ENCODE results near the gene REXO1.

DNA sequence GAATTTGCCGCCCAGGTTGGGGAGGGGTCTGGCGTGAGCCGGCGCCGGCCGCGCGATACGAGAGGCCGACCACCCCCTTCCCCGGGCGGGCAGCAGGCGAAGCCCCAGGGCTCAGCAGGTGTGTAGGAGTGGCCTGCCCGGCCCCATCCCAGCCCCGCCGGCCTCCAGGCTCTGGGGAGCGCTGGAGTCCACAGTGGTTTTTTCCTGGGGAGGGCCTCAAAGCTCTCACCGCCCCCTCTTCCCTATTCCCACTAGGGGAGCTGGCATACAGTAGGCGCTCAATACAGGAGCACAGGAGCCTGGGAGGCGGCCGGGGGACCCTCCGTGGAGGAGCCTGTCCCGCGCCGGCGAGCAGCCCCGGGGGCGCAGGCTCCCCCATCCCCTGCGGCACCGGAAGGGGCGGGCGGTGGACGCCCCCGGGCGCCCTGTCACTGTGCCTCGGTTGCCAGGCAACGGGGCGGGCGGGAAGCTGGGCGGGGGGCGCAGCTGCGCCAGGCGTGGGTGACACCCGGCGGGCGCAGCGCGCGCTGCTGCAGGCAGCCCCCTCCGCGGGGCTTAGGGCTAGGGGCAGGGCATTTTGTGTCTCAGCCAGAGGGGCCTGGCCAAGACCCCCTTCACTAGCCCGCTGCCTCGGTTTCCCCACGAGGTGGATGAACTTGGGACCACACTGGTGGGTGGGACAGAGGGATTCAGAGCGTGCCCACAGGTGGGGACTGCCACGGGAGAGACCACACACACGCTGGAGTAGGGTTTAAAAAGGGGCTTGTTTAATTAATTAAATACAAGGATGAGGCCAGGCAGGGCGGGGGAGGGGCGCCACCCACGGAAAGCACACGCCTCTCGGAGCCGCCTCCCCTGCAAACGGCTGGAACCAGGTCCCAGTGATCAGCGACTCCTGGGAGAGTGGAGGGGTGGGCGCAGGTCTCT, 3.6 kb upstream of the REXO1 start:
- TF ChIP-seq, protein P1, sequence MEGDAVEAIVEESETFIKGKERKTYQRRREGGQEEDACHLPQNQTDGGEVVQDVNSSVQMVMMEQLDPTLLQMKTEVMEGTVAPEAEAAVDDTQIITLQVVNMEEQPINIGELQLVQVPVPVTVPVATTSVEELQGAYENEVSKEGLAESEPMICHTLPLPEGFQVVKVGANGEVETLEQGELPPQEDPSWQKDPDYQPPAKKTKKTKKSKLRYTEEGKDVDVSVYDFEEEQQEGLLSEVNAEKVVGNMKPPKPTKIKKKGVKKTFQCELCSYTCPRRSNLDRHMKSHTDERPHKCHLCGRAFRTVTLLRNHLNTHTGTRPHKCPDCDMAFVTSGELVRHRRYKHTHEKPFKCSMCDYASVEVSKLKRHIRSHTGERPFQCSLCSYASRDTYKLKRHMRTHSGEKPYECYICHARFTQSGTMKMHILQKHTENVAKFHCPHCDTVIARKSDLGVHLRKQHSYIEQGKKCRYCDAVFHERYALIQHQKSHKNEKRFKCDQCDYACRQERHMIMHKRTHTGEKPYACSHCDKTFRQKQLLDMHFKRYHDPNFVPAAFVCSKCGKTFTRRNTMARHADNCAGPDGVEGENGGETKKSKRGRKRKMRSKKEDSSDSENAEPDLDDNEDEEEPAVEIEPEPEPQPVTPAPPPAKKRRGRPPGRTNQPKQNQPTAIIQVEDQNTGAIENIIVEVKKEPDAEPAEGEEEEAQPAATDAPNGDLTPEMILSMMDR (IDR thresholded peaks at IDR 0.05): no peak
- no peak for TF ChIP-seq POLR2A (IDR thresholded peaks at IDR 0.05)
- TF ChIP-seq POLR2AphosphoS5 (IDR thresholded peaks at IDR 0.05): no peak
